Mucosa of gallbladder (tissue), 1 donor: ENCODE data around the gene YLPM1. TPM values are rescaled to one million over a fixed set of nuclear protein-coding genes. Genes with fewer than 3 reads are reported as not detected.

Experiments
- DNase-seq: peaks from one replicate; pipeline ENCODE4 v3.0.0-alpha.2; 2020; ENCODE audit warnings: low spot score
- total RNA-seq: library from RNA; stranded (reverse); gene quantifications from one replicate; pipeline ENCODE4 v1.2.1, GENCODE V29; 2021
- donor health status: DM: no; HTN: no; CAD: no.

The YLPM1 gene
- total RNA-seq, 1 donor from 2014 or later = 55.4 TPM

DNA sequence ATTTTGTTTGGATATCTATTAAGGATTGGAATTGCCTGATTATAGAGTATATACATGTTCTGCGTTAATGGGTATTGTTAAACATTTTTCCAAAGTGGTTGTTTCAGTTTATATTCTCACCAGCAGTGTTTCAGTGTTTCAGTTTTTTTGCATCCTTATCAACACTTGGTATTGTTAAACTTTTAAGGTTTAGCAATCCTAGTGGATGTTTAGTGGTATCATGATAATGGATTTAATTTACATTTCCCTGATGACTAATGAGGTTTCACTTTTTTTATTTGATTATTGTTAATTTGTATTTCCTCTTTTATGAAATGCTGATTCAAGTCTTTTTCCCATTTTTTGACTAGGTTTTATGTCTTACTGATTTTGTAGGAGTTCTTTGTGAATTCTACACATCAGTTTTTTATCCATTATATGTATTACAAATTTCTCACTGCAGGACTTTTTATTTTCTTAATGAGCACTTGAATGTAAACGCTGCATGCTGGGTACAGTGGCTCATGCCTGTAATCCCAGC lies 23.7 kb downstream of the YLPM1 start:
- no peak for DNase-seq

DNA sequence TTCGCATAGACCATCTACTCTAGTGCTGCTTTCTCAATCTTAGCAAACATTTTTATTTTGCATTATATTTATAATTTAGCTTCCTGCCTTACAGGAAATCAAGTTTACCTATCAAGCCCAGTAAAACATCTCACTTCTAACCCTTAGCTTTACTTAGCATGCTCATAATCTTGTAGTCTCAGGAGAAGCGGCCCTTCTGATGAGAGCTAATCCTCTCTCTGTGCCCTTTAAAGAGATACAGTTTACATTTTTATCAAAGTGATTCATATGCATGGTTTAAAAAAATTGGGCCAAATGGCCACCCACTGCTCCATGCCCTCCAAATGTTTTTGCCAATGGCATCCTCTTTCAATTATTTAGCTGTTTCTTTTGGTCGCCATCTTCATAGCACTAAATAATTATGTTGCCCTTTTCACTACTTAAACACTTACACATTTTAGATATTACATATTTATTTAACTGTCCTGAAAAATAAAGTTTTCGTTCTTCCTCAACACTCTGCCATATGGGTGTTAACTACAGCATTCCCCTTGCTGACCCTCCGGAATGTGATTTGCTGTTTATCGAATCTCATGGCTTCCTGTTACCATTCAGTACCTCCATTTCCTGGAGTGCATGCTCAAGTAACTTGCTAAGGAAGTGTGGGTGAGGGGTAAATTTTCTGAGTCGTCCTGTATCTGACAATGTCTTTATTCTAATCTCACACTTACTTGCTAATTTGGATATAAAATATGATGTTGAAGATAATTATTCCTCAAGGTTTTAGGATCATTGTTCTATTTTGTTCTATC lies 29.3 kb downstream of the YLPM1 start:
- DNase-seq = no peak

DNA sequence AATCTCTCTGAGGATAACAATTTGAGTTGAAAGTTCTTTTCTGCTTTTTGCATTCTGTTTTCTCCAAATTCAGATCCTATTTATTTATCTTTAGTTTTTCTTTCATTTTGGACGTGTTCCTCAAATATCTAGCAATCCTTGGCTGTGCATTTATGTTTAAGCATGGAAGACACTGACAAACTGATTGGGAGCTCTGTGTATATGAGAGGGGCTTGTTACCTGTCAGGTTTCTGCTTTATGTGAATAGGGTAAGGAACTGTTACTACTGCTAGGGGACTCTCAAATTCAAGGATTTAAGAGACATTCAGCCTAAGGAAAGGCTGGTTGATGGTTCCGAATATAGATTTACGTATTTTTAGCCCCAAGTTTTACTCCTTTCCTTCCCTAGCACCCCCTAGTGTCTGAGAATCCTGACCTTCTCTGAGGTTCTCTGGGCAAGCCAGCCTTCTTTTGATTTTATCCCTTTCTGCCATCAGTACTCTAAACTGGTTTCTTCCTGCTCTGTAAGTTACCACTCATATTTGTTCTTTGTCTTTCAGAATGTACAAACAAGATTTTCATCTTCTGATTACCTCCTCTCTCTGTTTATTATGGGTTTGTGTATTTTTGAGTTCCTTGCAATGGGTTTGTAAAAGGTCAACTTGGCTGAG lies 30.5 kb downstream of the YLPM1 start:
- DNase-seq = no peak

DNA sequence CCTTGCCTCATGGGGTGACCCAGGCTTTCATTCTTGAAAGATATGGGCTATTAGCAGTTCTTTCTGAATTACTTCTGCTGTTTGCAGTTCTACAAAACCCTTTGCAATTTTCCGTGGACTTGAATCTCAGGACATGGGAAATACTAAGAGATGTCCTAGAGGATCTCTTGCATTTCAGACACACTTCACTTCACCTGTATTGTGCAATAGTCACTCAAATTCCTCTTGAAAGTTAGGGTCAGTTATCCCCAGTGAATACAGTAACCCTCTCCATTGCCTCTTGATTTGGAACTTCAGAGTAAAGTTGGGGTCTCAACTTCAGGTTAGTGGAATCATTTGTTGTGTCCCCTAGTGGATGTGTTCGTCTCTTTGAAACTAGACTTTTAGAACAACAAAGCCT lies 31.8 kb downstream of the YLPM1 start:
- no peak for DNase-seq

DNA sequence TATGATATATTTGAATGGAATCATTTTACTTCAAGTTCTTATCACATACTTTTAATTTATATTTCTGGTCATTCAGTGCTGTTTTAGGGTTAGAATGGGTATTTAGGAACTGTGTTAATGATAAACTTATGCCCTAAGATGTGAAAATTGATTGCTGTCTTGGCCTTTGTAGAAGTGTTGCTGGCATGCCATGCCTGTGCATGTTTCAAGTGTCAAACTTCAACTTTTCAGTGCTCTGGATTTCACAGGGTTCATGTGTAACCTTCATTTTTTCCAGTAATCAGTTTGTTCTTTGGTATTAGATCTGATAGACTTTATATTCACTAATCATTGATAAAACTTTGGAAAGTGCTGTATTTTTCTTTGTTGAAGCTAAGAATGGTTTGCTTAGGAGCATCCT lies 36.6 kb downstream of the YLPM1 start:
- DNase-seq = no peak

DNA sequence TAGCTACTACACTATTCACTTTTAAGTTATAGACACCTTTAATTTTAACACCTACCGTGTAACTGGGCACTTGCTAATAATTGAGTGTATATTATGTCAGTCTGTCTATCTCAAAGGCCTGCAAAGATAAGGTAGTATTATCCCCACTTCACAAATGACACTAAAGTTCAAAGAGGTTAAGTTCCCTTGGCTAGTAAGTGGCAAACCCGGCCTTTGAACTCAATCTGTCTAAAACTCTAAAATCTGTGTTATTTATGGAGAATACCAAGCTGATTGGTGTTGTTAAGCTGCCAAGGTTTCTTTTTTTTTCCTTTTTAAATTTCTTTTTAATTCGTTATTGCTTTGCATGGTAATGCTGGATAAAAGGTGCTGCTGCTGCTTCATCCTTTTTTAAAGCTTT lies 37.7 kb downstream of the YLPM1 start:
- no peak for DNase-seq

DNA sequence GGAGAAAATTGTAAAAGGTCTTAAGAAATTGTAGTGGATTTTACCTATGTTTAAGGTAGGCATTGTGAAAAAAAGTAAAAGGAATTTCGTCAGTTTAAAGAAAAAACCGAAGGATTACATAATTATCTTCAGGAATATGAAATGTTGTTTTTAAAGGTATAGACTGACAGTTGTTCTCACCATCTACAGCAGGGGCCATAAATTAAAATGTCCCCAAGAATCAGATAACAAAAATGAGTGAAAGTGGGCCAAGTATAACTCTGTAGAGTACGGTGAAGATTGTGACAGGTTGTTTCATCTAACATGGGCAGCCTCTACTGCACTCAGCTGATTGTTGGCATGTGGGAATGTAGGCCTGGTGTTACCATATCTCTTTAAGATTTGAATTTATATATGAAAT lies 38.3 kb downstream of the YLPM1 start:
- DNase-seq = no peak

DNA sequence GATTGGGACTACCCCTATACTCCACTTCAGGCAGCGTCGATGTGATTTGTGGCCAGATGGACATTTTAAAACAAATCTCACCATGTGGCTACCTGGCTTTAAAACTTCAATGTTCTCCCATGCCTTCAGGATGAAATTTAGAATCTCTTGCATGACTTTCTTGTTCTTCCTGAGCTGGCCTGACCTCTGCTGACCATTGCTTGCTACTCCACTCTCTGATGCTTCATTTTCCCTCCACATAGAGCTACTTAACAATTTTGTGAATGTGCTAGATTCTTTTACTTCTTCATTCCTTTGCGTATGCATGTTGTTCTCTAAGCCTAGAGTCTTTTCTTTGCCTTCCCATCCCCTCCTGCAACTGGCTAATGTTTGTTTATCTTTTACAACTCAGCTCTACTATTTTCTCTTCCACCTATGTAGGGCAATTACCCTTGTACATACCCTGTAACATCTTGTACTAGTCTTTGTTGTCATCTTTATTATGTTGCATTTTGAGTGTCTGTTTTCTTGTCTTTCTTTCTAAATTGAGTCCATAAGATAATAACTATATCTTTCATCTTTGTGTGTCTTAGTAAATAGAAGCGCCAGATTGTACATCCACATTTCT lies 41.2 kb downstream of the YLPM1 start:
- DNase-seq = no peak

DNA sequence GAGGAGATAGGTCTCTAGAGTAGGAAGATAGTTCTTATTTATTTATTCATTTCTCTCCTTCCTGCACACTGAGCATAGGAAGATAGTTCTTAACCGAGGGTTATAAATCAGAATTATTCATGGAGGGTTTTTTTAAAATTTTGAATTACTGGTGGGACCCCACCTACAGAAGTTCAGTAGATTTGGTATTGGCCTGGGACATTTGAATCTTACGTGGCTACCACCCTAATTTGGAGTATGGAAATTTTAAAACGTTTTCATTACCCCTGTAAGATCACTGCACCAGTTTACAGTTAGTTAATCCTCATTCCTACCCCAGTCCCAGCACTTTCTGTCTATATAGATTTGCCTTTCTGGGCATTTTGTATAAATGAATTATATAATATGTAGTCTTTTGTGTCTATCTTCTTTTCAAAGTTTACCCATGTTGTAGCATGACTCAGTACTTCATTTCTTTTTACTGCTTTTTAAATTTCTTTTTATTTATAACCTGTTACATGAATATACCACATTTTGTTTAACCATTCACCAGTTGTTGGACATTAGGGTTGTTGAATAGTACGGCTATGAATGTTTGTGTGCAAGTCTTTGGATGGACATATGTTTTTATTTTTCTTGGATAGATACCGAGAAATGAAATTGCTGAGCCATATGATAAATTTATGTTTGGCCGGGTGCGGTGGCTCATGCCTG lies 44.9 kb downstream of the YLPM1 start:
- DNase-seq = no peak

DNA sequence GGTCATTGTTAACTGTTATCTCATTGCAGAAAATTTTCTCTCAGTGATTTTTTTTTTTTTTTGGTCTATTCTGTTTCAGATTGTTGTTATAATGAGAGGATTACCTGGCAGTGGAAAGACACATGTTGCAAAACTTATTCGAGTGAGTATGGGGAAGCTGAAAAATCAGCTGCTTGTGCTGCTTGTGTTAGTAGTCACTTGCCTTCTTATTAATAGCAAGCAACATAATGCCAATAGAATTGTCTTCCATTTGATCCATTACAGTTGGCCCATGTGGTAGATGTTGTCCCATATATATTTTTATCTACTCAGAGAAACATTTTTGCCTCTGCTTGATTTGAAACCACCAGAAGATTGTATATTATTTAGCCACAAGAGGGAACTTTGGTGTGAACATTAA lies 53.0 kb downstream of the YLPM1 start:
- no peak for DNase-seq

DNA sequence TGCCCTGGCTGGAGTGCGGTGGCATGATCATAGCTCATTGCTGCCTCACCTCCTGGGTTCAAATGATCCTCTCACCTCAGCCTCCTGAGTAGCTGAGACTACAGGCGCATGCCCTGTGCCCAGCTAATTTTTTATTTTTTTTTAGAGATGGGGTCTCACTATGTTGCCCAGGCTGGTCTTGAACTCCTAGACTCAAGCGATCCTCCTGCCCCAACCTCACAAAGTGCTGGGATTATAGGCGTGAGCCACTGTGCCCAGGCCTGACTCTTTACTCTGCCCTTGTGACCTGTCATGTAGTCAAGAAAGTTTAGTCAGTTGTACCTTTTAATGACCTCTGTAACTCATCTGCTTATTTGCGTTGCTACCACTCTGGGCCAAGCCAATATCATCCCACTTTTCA lies 57.2 kb downstream of the YLPM1 start:
- DNase-seq = no peak

DNA sequence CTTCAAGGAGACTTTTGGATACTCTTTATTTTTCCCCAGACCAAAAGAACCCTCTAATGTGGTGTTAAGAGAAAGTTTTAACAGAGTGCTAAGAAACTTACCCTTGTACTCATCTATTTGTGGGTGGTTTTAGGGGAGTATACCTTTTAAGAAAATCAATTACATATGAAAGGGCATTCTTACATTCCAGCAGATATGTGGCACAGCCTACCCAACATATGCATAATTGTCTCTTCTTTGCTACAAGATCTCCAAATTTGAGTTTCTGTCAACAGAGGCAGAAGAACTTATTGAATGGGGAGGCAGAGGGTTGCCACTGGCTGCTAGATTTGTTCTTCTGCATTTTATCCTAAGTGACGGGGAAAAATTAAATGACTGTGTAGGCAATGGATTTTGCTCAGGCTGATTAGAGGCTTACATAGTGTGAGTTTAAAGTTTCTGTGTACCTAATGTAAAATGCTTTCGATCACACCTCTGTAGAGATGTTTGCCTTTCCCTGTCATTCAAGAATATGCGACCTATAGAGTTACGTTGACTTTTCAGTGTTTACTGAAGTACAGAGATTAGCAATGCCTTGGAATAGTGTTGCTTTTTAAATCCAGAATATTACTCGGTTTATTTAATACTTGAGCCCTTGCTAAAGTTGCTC lies 58.3 kb downstream of the YLPM1 start:
- DNase-seq = no peak

DNA sequence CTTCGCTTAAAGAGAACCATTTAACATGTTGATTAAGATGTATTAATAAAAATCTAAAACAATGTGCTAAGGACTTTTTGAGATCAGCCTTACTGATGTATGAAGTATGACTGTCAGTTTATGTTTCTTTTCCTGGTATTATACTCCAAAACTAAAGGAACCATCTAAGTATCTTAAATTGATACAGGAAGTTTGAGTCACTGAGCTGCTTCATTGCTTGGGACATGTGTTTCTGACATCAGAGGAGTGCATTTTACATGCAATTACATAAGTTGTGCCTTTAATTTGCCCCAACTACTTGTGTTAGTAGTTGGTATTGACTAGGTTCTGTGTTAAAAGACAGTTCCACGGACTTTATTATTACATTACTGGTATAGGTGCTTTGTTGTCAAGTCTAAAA lies 61.9 kb downstream of the YLPM1 start:
- DNase-seq = no peak

DNA sequence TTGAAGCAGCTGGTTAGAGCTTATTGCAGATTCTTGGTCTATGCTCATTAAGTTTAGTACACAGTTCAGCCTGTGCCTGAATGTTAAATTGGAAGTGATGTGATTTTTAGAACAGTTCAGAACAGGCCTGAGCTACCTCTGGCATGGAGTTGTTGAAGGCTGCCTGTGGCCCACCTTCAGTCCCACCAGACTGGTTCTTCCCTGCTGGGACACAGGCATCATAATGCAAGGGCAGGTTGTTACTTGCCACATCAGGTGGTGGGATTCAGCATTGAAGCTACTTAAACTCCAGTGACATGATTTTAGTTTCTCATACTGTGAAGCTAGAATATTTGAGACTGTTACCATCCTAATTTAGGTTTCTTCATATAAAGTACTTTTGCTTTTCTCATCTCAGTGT lies 63.5 kb downstream of the YLPM1 start:
- no peak for DNase-seq

DNA sequence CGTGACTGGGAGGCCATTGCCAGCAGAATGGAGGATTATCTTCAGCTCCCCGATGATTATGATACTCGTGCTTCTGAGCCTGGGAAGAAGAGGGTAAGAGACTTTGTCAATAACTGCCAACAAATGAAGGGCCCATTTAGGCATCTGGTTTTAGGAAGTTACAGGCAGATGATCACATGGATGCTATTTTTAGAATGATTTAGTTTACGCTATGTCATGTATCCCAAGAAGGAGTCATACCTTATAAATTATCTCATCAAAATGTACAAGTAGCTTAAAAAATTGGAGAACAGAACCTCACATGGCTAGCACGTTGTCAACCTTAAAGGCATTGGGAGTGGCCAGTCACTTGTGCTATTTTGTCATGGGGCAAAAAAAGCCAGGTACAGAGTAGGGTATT lies 66.1 kb downstream of the YLPM1 start:
- DNase-seq = no peak

DNA sequence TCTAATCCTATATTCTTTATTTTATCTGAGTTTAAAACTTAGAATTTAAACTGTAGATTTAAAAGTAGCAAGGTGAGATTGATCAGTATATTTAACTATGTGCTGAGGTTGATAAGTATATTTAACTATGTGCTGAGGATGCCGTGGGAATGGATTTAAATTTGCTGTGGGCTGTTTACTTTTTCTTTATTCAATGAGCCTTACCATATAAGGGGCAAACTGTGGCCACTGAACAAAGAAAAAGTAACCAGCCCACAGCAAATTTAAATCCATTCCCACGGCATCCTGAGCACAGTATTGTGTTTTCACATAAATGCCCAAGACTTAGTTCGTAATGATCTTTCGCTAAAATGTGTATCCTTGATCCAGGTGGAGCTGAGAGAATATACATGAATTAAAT lies 69.7 kb downstream of the YLPM1 start:
- no peak for DNase-seq

DNA sequence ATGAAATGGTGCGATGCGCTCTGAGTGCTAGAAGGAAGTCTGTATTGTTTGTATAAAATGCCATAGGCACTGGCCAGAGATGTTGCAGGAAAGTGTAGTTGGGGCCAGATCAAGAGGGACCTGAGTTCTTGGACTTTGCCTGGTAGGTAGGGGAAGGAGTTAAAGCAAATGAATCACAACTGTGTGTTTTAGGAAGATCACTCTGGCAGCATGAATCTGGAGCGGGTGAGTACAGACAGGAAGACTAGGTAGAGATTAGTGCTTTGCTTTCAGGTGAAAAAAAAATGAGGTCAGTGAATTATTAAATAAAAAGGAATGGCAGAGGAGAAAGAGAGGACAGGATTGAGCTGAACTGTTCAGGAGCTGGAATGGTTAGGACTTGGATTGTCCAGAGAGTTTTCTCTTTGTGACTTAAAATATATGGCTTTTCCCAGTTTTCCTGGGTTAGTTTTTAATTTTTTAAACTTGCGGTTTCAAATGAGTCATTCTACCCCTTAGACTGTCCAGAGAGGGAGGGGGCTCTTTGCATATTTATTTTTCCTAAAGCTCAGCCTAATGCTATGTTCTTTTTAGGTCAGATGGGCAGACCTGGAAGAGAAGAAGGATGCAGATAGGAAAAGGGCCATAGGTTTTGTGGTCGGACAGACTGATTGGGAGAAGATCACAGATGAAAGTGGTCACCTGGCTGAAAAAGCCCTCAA lies 71.7 kb downstream of the YLPM1 start:
- DNase-seq = no peak

DNA sequence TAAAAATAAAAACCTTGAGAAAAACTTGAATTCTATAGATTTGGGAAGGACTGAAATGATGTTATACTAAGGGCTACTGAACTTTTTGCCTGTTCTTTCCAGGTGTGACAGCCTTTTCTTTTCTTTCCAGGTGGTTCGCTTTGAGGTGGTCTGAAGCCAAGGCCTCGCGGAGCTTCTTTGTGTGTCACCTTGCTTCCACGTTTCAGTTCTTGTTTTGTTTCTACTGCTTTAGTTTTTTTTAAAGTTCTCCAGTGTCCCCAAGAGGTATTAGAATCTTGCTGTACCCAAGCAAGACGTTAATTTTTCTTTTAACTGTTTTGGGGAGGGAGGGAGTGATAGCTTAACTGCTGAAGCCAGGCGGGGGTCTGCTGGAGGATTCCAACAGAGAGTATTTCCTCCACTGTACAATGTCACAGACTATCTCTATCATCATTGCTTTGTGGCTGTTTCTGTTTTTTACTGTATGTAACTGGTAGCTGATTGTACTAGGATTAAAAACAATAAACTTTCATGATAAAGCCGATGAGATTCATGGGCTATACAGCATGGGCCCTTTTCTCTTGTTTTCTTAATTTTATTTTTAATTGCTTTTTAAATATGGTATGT lies 72.6 kb downstream of the YLPM1 start:
- DNase-seq = no peak

DNA sequence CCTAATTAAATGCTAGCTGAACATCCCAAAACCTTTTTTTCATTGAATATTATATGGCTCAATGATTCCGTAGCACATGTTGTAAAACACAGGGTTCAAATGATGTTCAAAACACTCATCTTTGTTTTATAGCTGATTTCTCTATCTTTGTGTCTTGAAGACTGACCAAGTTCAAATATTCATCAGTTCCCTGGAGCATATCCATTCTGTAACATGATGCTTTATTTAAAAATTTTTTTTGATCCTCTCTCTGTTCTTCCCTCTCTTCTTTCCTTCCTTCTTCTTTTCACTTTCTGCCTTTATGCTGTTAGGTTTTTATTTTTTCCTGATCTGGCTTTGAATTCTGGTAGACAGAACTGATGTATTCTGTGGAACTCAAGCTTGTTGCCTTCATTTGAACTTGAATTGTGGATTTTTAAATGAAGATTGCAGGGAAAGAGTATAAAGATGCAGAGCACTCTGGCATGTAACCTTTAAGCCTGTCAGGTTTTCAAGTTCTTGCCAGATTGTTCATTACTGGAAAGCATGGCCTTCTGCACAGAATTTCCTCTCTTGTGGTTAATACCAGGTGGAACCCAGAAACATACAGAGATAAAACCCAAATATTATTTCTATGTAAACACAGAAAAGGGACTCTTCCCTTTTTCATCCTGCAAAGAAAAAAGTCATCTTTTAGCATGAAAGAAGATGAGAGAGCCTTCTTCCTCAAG lies 73.3 kb downstream of the YLPM1 start:
- DNase-seq = no peak

DNA sequence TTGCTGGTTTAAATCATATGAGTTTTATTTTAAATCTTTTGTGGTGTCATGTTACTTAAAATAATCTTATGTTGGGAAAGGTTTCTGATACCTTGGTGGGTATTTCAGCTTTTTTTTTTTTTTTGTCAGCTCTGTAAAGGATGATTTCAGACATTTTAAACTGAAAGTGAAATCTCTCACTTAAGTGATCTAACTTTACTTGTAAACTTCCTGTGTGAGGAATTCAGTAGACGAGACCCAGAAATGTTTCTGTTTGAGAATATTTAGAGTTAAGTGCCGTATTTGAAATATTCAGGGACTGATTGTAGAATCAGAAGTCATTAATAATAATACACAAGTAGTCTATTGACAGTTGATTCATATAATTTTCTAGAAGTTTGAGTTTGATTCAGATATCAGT lies 75.0 kb downstream of the YLPM1 start:
- DNase-seq = no peak
